ACHN (cell line): ENCODE results near the gene C1S.

Source experiments
- DNase-seq: peaks from one replicate; pipeline ENCODE4 v3.0.0-alpha.2; 2015
- in situ Hi-C: cut with HindIII; loops from 2 replicates; pipeline ENCODE4 v1.10.0; 2017; ENCODE audit warnings: low sequenced_read_pairs, low pct_ligation_motif_present, low pct_unique_long_range_greater_than_20kb

The C1S gene

DNA sequence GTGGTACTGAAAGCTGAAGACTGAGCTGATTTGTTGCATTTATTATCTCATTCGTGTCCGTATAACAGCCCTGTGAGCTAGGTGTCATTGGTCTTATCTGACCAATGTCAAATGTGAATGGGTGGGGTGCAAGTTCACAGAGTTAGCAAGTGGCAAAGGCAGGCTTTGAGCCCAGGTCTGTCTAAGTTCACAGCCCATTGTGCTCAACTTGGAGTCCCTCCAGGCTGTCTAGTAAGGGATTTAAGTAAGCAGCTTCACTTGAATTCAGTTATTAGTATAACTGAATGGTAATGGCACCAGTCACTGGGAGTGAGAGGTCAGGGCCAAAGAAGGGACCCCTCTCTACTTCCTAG lies 8.5 kb downstream of the C1S start:
- DNase-seq: no peak
- in situ Hi-C loops: no loop called here

DNA sequence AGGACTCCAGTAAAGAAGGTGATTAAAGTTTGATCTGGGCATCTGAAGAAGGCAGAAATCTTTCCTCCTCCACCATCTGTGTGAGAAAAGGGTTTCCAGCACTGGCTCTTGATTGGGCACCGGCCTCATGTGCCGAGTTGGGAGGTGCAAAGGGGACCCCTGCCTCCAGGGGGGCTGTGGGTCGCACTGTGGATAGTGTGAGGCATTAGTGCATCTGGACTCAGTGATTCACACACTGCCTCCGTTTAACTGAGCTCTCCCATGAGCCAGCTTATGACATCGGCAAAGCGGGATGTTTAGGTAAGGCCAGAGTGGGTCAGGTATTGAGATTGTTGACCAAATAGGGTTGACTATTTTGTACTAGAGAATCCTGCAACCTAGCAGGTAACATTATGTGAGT lies 8.9 kb downstream of the C1S start:
- DNase-seq: no peak
- in situ Hi-C loops: no loop called here

DNA sequence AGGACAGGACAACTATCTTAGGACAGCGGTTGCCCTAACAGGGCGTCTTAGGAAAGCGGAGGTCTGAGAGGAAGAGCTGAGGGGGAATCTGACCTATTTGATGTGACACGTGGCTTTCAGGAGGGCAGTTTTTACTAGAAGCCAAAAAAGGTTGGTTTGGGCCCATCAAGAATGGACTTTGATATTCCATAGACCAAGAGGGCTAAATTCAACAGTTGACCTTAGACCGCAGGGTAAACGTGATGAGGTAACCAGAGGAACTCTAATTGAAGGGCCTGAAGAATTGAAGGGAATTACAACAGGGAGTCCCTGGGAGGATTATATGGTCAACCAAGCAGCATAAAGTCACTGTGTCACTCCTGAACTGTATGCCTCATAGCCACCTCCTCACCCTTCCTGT lies 11.5 kb downstream of the C1S start:
- DNase-seq: no peak
- in situ Hi-C loops: no loop called here

DNA sequence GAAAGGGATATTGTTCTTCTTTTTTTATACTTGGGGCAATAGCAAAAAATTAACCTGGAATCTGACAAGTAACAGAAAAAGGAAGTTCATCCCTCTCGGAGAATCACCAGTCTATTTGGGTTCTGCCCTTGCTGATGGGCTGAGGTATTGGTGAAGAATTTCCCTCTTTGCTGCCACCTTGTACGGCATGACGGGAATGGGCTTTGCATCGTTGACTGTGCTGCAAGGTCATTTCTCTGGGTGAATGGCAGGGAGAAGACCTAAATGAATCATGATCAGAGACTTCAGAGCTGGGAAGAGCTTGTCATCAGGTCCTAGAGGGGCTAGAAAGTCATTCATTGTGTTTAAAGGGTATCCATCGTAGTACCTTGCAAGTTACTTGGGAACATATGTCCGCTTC lies 12.0 kb downstream of the C1S start:
- DNase-seq: no peak
- in situ Hi-C loops: no loop called here

DNA sequence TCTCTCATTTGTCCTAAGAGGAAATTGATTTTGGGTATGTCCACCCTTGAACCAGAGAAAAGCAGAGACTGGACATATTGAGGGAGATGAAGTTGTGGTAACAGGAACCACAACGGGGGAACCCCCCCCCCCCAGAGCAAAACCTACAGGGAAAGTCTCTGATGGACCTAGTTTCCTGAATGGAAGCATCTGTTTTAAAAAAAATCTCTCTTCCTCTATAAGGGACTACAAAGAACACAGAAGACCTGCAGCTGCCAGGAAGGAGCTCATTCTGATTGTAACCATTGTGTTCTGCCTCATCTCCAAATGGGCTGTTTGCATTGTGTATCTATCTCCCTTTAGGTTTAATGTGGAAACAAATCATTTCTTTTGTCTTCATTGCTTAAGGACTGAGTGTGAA lies 13.4 kb downstream of the C1S start:
- DNase-seq: no peak
- in situ Hi-C loops: no loop called here

DNA sequence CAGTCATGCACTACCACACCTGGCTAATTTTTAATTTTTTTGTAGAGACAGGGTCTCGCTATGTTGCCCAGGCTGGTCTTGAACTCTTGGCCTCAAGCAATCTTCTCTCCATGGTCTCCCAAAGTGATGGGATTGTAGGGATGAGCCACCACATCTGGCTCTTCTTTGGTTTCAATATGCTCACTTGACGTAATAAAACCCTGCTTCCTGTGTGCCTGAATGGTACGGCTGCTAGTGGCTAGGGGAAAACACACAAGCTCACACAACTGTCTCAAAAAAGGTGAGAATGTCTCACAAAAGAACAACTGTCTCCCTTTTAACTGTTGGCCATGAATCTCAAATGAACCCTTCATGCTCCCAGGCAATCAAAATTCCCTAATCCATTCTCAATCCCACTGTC lies 15.0 kb downstream of the C1S start:
- in situ Hi-C loops: no loop called here
- no peak for DNase-seq

DNA sequence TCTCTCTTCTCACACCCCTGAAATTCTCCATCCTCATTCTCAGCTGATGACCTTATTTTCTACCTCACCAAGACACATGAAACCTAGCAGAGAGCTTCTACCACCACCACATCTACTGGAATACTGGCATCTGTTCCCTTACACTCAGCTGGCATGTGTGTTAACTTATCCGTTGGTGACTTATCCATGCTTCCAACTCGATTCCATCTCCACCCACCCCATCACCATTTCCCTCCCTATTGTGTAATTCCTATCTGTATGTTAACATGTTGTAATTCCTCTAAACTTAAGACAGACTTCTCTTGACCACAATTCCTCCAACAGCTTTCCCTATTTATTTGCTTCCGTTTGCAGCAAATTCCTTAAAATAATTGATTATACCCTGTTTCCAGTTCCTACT lies 15.4 kb downstream of the C1S start:
- no peak for DNase-seq
- in situ Hi-C loops: no loop called here

GRCh38 chr12:7076493-7076892 lies 16.0 kb downstream of the C1S start:
- in situ Hi-C loops: no loop called here
- DNase-seq: no peak

DNA sequence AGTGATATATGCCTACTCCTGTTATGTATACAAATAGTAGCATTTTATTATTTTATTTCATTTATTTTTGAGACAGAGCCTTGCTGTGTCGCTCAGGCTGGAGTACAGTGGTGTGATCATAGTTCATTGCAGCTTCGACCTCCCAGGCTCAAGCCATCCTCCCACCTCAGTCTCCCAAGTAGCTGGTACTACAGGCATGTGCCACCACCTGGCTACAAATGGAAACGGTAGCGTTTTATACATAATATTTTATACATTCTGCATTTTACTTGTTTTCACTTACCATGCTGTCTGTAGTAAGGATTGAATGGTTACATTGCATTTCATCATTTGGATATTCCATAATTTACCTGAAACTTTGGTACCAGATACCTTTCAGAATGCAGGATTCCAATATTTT lies 17.6 kb downstream of the C1S start:
- in situ Hi-C loops: no loop called here
- DNase-seq: no peak

GRCh38 chr12:7079826-7080125 lies 19.3 kb downstream of the C1S start:
- peak; percentile 34 for DNase-seq
- in situ Hi-C loops: no loop called here

DNA sequence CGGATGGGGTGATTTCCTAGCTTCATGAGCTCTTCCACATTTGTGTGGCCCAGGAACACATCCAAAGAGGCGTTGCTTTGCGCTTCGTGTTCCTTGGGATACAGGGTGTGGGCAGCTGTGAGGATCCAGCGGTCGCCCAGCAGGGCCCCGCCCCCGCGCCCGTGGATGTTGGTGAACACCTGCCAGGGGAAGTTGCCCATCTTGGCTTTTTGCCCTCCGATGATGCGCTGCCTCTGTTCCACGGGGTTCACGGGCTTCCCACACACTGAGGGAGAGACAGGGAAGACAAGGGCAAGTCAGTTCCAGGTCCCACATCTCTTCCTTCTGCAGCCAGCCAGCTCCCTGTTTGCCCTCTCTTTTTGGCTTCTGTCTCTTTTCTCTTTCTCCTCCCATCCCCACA lies 20.5 kb downstream of the C1S start:
- in situ Hi-C loops: no loop called here
- DNase-seq: no peak

GRCh38 chr12:7083125-7083524 lies 22.6 kb downstream of the C1S start:
- DNase-seq: no peak
- in situ Hi-C loops: no loop called here

GRCh38 chr12:7089196-7089871 lies 28.8 kb downstream of the C1S start:
- in situ Hi-C loops: no loop called here
- no peak for DNase-seq

DNA sequence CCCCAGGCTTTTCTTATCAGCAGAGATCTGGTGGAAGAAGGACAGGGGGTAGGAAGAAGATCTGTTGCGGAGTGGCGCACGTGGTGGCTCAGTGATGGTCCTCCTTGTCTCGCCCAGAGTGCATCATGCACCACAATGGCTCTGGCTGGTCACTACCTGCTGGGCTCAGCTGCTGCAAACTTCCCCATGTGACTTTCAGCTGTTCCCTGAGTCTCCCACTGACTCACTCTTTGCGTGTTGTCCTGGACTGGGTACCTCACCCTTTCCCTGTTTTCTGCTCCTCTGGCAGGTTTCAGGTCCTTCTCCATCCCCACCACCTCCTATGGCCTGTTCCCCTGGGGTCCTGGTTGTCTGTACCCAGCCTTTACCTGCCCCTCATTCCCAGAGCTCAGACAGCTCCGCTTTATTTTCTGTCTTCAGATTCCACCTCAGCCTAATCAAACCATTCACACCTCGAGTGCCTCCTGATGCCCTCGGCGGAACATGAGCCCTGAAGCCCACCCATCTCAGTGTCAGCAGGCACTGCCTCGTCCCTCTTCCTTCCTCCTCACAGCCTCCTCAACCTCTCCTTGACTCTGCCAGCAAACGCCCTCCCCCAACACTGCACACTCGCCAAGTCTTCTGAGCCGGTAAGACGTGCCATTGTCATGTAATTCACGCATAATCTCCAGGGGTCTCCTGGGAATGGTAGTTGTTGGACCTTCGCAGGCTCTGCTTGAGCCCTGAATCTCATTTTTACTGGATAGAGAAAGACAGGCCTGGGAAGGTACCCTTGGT lies 29.9 kb downstream of the C1S start:
- in situ Hi-C loops: no loop called here
- no peak for DNase-seq

DNA sequence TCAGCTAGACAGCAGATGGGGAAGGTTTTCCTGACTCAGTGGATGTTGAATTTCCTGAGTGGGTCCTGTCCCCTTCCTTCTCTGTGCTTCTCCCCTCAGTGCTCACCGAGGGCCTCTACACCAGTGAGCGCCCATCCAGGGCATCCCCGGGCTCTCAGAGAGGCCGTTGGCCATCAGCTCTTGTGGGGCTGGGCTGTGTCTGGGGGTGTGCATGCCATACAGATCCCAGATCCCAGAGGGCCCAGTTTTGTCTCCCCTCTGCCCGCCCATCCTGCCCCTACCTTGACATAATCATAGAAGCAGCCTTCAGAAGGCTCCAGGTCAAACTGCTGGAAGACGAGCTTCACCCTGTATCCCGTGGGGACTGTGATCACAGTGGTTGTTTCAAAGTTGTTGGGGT lies 30.7 kb downstream of the C1S start:
- no peak for DNase-seq
- in situ Hi-C loops: no loop called here

GRCh38 chr12:7091660-7092228 lies 31.2 kb downstream of the C1S start:
- in situ Hi-C loops: no loop called here

DNA sequence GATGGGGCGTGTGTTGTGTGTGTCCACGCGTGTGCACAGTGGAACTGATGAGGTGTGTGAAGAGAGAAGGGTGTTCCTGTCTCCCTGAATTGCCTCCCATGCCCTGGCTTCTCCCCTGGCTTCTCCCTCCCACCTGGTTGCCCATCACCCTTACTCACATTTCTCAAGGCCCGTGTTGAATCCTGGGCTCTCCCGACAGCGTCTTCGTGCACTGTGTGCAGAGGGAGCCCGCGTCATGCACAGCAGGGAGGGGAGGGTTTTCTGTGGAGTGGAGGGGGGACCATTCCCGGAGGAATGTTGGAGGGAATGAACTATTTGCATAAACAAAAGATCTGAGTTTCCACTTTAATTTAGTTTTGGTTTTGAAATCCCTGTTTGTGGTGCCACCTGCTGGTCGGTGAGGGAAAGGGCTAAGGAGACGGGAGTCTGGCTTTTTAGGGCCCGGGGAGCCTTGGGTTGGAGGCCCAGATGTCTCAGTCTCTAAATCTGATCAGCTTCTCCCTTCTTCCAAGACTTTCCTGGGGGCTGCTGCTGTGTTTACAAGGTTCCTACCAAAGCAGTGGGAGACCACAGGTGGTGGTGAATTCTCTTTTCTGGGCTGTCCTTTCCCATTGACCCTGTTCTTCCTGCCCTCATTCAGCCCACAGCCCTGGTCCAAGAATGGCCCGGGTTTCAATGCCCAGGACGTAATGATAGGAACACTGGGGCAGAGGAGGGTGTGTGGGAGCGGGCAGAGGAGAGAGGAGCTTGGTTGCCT lies 31.9 kb downstream of the C1S start, which contains the start of gene C1R:
Gene C1R (minus strand): TSS at position 217 of the 757 bp plus-strand sequence. CDS start 57 bp downstream, at position 160.
- in situ Hi-C loops: no loop called here

More at GRCh38 chr12:7091660-7092228, 31.2 kb downstream of the C1S start:
- DNase-seq: no peak

GRCh38 chr12:7092986-7093460 lies 32.5 kb downstream of the C1S start:
- in situ Hi-C loops: no loop called here
- DNase-seq: no peak

More for the DNA sequence above, 31.9 kb downstream of the C1S start, which contains the start of gene C1R:
- peak; percentile 70 for DNase-seq

GRCh38 chr12:7093486-7093885 lies 33.0 kb downstream of the C1S start:
- in situ Hi-C loops: no loop called here
- DNase-seq: no peak
